ENCODE results near the gene NINJ1. TPM values are rescaled to one million over a fixed set of nuclear protein-coding genes. Genes with fewer than 3 reads are reported as not detected.

NINJ1 gene
- total and polyA plus RNA-seq, 2 donors (not counting 1 experiment from before 2014, with no cell fraction given) = 8.3 to 13.2 TPM

Other genes with a start within 250 kb of the NINJ1 start
- gene FGD3, start 186.7 kb downstream of the NINJ1 start, total RNA-seq = 134 and 167 TPM in 2 replicates
- gene FGD3, start 186.7 kb downstream of the NINJ1 start, polyA plus RNA-seq = 120 and 130 TPM in 2 replicates
- 38.3 and 41.0 TPM in 2 replicates for gene SUSD3, start 75.5 kb downstream of the NINJ1 start, total RNA-seq
- 68.7 and 85.0 TPM in 2 replicates for gene SUSD3, start 75.5 kb downstream of the NINJ1 start, polyA plus RNA-seq
- 27.6 and 31.9 TPM in 2 replicates for gene CARD19, start 38.0 kb downstream of the NINJ1 start, total RNA-seq
- 58.7 and 63.4 TPM in 2 replicates for gene CARD19, start 38.0 kb downstream of the NINJ1 start, polyA plus RNA-seq
- not detected in 2 replicates for gene WNK2, start 49.9 kb upstream of the NINJ1 start, total RNA-seq
- gene WNK2, start 49.9 kb upstream of the NINJ1 start, polyA plus RNA-seq = 0.13 and 0.49 TPM in 2 replicates